Memory B cell (primary cell): ENCODE data around the gene NUP35.
"Not testable (repeated sequence)": the region's sequence is repeated elsewhere in the genome, so short reads cannot be mapped to it uniquely, and the experiment has no call there.

Experiments
- ATAC-seq: fragments of 150-1000 bp; cut with Tn5 transposase; 2 replicates; pipeline ENCODE4 v1.10.0; 2021; ENCODE audit warnings: low read depth, mild to moderate bottlenecking, moderate library complexity
- DNase-seq, 2 donors: peaks; one replicate each; pipeline ENCODE4 v3.0.0; 2022; ENCODE audit warnings: low spot score in 2 of 2
- H3K27ac Mint-ChIP-seq: one replicate; pipeline ENCODE4 v1.8.0; 2022; ENCODE audit warnings: mild to moderate bottlenecking, moderate library complexity, mixed read lengths
- H3K27me3 Mint-ChIP-seq: one replicate; pipeline ENCODE4 v1.8.0; 2022; ENCODE audit warnings: mixed read lengths
- H3K36me3 Mint-ChIP-seq: one replicate; pipeline ENCODE4 v1.8.0; 2022; ENCODE audit warnings: mild to moderate bottlenecking, mixed read lengths
- H3K4me1 Mint-ChIP-seq: one replicate; pipeline ENCODE4 v1.8.0; 2022; ENCODE audit warnings: mixed read lengths
- H3K4me3 Mint-ChIP-seq: one replicate; pipeline ENCODE4 v1.8.0; 2022; ENCODE audit warnings: mild to moderate bottlenecking, moderate library complexity, mixed read lengths
- H3K9me3 Mint-ChIP-seq: one replicate; pipeline ENCODE4 v1.8.0; 2022; ENCODE audit warnings: mixed read lengths

The NUP35 gene

DNA sequence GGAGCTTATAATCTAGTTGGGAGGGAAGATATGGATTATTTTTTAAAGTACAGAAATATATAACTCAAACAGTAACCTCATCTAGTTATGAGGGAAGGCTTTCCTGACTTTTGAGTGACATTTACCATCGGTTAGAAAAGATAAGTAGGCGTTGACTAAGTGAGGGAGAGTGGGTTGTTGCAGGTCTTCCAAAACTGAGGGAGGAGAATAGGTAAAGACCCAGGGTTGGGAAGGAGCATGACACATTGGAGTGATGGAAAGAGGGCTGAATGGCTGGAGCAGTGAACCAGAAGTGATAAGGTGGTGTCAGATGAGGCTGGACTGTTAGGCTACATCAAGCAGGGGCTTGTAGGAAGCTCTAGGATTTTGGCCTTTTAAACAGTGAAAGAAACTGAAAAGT lies 10.6 kb upstream of the NUP35 start:
- no peak overlapping the region for H3K4me3 Mint-ChIP-seq
- H3K4me1 Mint-ChIP-seq: no peaks in the 10 kb centered on the region
- ATAC-seq (no peak), DNase-seq (no peak)
- peaks cover 3% of the 10 kb centered on the region for H3K27me3 Mint-ChIP-seq
- H3K9me3 Mint-ChIP-seq: no peaks in the 10 kb centered on the region
- H3K27ac Mint-ChIP-seq: no peak overlapping the region
- peaks cover 1% of the 10 kb centered on the region for H3K36me3 Mint-ChIP-seq

DNA sequence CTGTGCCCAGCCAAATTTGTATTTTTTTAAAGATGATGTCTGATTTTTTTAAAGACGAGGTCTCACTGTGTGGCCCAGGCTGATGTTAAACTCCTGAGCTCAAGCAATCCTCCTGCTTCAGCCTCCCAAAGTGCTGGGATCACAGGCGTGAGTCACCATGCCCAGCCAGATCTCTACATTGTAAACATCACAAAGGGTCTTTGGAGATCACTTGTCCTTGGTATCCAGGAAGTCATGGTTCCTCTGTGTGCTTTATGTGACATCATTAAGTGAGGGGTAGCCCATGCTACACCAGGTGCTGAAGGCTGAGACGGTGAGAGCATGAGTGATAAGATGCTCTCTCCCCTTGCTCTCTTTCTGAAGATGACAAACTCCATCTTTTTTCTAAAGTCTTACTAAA lies 7.0 kb upstream of the NUP35 start:
- H3K27me3 Mint-ChIP-seq: peaks cover 8% of the 10 kb centered on the region
- H3K36me3 Mint-ChIP-seq: peaks cover 2% of the 10 kb centered on the region
- H3K27ac Mint-ChIP-seq: no peak overlapping the region
- no peak for DNase-seq
- no peak for ATAC-seq
- H3K4me1 Mint-ChIP-seq: no peaks in the 10 kb centered on the region
- H3K9me3 Mint-ChIP-seq: no peaks in the 10 kb centered on the region
- no peak overlapping the region for H3K4me3 Mint-ChIP-seq

DNA sequence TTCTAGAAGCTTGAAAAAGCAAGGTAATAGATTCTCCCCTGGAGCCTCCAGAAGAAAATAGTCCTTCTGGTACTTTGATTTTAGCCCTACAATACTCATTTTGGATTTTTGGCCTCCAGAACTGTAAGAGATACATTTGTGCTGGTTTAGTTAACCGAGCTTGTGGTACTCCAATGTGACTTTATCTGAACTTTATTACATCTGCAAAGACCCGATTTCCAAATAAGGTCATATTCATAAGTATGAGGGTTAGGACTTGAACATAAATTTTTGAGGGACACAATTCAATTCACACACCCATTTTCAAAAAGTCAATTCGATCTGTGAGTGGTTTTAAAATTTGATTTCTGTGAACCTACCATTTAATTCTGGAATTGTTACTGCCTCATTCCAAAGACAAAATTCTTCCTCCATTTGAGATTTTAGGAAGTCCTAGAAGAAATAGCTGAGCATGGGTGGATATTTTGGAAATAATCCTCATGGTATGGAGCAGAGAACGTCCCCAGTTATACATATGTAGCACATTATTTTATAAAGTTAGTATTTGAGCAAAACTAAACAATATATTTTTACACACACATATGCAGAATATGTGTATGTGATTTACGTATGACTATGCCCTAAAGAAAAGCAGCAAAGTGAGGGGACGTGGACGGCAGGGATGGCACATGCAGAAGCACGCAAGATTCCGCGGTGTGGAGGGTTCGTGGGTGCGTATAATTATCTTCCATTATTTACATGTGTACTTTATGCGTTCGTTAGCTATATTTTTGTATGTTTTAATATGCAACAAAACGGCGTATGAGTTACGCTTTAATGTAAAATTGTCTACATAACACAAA lies 905 bp upstream of the NUP35 start:
- Mint-ChIP-seq H3K36me3 (peaks cover 2% of the 10 kb centered on the region), H3K9me3 (no peaks in the 10 kb centered on the region), H3K4me3 (peak overlapping the region; percentile 95), H3K27ac (peak overlapping the region; percentile 94), H3K4me1 (peaks cover 15% of the 10 kb centered on the region), H3K27me3 (peaks cover 5% of the 10 kb centered on the region)
- DNase-seq: no peak
- no peak for ATAC-seq

DNA sequence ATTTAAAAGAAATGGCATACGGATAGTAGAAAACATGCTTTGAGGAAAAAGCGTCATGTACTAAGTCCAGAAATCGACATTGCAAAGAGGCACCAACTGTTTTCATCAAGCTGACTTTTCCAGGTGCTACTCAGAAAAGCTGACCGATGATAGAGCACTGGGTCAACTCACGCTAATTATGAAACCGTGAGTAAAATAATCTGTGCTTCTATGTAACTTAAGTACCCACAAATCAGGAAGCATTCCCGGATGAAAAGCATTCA lies 353 bp upstream of the NUP35 start:
- Mint-ChIP-seq H3K27me3 (peaks cover 5% of the 10 kb centered on the region), H3K36me3 (peaks cover 4% of the 10 kb centered on the region), H3K9me3 (no peaks in the 10 kb centered on the region), H3K4me1 (peaks cover 15% of the 10 kb centered on the region), H3K27ac (peak overlapping the region; percentile 94), H3K4me3 (peak overlapping the region; percentile 95)
- DNase-seq (no peak), ATAC-seq (peak; percentile 30)

DNA sequence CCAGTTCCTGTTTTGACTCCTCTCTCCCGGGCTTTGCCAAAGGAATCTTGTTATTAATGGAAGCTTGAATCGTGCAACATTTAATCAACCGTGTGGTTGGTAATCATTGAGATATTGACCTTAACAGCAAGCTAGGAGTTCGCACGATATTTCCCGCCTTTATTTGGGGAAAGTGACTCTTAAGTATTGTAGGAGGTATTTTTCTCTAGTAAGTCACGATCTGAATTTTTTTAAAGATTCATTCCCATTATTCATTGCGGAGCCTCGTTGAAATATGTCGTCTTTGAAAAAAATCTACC lies 663 bp downstream of the NUP35 start:
- ATAC-seq (no peak), DNase-seq (no peak)
- Mint-ChIP-seq H3K36me3 (peaks cover 4% of the 10 kb centered on the region), H3K9me3 (no peaks in the 10 kb centered on the region), H3K27me3 (peaks cover 2% of the 10 kb centered on the region), H3K4me3 (peak overlapping the region; percentile 95), H3K27ac (peak overlapping the region; percentile 94), H3K4me1 (peaks cover 15% of the 10 kb centered on the region)

DNA sequence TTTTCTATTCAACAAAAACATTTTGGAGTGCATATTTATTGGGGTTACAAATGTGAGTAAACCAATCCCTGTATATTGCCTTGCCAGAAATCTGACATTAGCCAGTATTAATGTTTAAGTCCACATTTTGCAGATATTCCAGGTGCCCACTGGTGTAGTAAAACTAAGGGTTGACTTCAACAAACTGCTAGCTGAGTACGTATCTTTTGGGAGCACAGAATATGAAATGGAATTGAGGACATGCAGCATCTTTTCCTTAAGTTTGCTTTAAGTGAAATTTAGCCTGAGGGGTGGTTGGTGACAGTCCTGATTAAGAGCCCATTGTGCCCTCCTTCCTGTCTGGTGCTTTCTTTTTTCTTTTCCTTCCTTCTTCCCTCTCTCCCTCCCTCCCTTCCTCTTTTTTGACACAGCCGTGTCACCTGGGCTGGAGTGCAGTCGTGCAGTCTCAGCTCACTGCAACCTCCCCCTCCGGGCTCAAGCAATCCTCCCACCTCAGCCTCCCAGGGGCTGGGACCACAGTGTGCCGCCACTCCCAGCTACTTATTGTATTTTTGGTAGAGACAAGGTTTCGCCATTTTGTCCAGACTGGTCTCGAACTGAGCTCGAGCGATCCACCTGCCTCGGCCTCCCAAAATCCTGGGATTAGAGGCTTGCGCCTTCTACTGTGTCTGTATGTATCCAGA lies 1.6 kb downstream of the NUP35 start:
- Mint-ChIP-seq H3K9me3 (no peaks in the 10 kb centered on the region), H3K27me3 (no peaks in the 10 kb centered on the region), H3K27ac (no peak overlapping the region), H3K36me3 (peaks cover 4% of the 10 kb centered on the region), H3K4me3 (peak overlapping the region; percentile 95), H3K4me1 (peaks cover 15% of the 10 kb centered on the region)
- ATAC-seq (no peak), DNase-seq (no peak)

DNA sequence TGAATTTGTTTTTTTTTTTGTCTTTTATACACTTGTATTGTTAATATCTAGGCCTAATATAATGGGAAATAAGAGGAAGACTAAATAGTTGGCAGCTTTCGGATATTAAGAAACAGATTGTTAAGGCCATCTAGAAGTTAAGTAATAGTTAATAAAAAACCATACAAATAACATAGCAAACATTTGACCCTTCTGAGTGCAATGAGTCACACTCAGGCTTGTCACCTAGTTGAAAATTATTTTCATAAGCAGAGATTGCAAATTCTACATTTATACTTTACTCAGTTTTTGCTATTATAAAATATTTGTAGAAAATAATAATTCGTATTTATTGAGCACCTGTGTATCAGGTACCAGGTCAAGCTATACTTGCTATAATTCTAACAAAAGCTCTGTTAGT lies 2.4 kb downstream of the NUP35 start:
- Mint-ChIP-seq H3K4me3 (no peak overlapping the region), H3K36me3 (peaks cover 7% of the 10 kb centered on the region), H3K27ac (no peak overlapping the region), H3K9me3 (no peaks in the 10 kb centered on the region), H3K4me1 (peaks cover 15% of the 10 kb centered on the region), H3K27me3 (no peaks in the 10 kb centered on the region)
- DNase-seq: no peak
- no peak for ATAC-seq

DNA sequence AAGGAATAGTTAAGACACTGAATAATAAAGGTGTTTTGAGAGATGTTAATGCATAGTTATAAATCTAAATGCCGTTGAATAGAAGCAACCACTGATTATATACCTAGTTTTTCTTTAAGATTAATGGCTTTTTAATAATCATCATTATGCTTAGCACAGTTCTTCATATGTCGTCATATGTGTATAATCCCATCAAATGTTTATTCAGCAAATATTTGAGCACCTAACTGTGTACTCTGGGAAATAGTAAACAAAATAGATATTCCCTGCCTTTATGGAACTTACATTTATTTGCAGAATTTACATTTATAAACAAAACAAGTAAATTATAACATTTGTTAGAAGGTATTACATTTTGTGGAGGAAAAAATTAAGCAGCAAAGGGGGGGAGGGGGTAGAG lies 9.8 kb downstream of the NUP35 start:
- no peak overlapping the region for H3K4me3 Mint-ChIP-seq
- H3K4me1 Mint-ChIP-seq: peaks cover 3% of the 10 kb centered on the region
- no peaks in the 10 kb centered on the region for H3K27me3 Mint-ChIP-seq
- no peak overlapping the region for H3K27ac Mint-ChIP-seq
- no peak for ATAC-seq
- no peak for DNase-seq
- H3K36me3 Mint-ChIP-seq: peaks cover 25% of the 10 kb centered on the region
- no peaks in the 10 kb centered on the region for H3K9me3 Mint-ChIP-seq

DNA sequence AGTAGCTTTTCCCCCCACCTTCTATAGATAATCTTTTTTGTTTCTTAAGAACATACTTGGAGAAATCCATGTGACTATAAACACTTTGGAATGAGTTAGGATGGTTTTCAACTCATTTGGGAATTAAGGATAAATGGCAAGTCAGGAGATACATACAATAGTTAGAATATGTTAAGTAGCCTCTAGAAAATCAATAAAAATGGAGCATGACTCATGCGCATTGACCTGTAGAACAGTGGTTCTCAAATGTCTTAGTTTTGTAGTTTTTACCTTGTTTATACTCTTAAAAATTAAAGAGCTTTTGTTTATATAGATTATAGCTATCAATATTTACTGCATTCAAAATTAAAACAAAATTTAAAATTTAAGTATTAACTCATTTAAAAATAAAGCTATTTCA lies 24.7 kb downstream of the NUP35 start:
- Mint-ChIP-seq H3K4me3 (no peak overlapping the region), H3K27me3 (no peaks in the 10 kb centered on the region), H3K9me3 (peaks cover 4% of the 10 kb centered on the region), H3K36me3 (peaks cover 43% of the 10 kb centered on the region), H3K4me1 (no peaks in the 10 kb centered on the region), H3K27ac (no peak overlapping the region)
- DNase-seq (no peak), ATAC-seq (no peak)

DNA sequence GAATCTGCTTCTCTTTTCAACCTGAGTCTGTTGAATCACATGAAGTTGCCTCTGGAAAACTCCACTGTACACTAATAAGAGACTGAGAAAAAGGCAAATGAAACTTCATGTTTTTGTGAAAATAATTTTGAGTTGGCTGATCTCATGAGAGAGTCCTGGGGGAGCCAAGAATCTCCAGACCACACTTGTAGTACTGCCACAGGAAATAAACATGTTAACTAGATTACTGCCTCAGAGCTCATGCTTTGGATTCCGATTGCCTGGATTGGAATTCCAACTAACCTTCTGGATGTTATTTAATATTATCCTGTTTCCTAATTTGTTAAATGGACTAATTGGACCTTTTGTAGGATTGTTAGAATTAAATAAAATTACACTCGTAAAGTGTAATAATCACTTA lies 25.2 kb downstream of the NUP35 start:
- ATAC-seq (no peak), DNase-seq (no peak)
- Mint-ChIP-seq H3K4me1 (peaks cover 3% of the 10 kb centered on the region), H3K4me3 (no peak overlapping the region), H3K36me3 (peaks cover 42% of the 10 kb centered on the region), H3K27ac (no peak overlapping the region), H3K27me3 (no peaks in the 10 kb centered on the region), H3K9me3 (peaks cover 3% of the 10 kb centered on the region)

DNA sequence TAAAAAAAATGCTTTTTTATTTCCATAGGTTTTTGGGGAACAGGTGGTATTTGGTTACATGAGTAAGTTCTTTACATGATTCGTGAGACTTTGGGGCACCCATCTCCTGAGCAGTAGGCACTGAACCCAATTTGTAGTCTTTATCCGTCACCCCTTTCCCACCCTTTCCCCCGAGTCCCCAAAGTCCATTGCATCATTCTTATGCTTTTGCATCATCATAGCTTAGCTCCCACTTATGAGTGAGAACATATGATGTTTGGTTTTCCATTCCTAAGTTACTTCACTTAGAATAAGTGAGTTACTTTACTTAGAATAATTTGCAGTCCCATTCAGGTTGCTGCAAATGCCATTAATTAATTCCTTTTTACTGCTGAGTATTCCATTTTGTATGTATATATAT lies 28.0 kb downstream of the NUP35 start:
- H3K9me3 Mint-ChIP-seq, DNase-seq, H3K27me3 Mint-ChIP-seq, ATAC-seq, H3K27ac Mint-ChIP-seq, H3K4me1 Mint-ChIP-seq, H3K4me3 Mint-ChIP-seq: not testable (repeated sequence)
- peaks cover 39% of the 10 kb centered on the region for H3K36me3 Mint-ChIP-seq

DNA sequence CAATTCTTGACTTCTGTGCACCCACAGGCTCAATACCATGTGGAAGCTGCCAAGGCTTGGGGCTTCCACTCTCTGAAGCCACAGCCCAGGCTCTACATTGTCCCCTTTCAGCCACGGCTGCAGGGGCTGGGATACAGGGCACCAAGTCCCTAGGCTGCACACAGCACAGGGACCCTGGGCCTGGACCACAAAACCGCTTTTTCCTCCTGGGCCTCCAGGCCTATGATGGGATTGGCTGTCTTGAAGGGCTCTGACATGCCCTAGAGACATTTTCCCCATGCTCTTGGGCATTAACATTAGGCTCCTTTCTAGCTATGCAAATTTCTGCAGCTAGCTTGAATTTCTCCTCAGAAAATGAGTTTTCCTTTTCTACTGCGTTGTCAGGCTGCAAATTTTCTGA lies 29.7 kb downstream of the NUP35 start:
- Mint-ChIP-seq H3K36me3 (peaks cover 40% of the 10 kb centered on the region), H3K27ac (no peak overlapping the region)

DNA sequence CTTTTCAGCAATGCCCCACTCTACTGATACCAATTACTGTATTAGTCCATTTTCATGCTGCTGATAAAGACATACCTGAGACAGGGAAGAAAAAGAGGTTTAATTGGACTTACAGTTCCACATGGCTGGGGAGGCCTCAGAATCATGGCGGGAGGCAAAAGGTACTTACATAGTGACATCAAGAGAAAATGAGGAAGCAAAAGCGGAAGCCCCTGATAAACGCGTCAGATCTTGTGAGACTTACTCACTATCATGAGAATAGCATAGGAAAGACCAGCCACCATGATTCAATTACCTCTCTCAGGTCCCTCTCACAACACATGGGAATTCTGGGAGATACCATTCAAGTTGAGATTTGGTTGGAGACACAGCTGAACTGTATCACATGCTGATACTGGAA lies 30.5 kb downstream of the NUP35 start:
- H3K9me3 Mint-ChIP-seq, ATAC-seq, H3K27me3 Mint-ChIP-seq, DNase-seq, H3K4me3 Mint-ChIP-seq, H3K4me1 Mint-ChIP-seq: not testable (repeated sequence)
- H3K36me3 Mint-ChIP-seq: peaks cover 40% of the 10 kb centered on the region
- peak overlapping the region; percentile 48 for H3K27ac Mint-ChIP-seq

More for the DNA sequence above, 29.7 kb downstream of the NUP35 start:
- H3K4me3 Mint-ChIP-seq: no peak overlapping the region
- DNase-seq (no peak), ATAC-seq (no peak)
- no peaks in the 10 kb centered on the region for H3K27me3 Mint-ChIP-seq
- H3K4me1 Mint-ChIP-seq: peaks cover 6% of the 10 kb centered on the region
- peaks cover 5% of the 10 kb centered on the region for H3K9me3 Mint-ChIP-seq

DNA sequence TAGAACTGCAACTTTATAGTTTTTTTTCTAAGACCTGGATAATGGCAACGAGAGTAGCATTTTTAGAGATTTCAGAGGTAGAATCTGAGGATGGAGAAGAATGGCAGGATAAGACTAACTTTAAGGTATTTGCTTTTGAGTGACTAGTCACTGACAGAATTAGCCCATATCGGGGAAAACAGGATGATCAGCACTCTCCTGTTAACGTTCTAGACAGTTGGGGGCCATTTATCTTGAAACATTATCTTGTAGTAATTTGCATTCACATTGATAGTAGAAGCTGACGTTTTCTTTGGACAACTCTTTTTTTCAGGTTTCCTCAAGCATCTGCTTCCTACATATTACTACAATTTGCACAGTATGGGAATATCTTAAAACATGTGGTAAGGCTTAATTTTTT lies 32.9 kb downstream of the NUP35 start:
- H3K27ac Mint-ChIP-seq: no peak overlapping the region
- peaks cover 34% of the 10 kb centered on the region for H3K36me3 Mint-ChIP-seq
- ATAC-seq (no peak), DNase-seq (no peak)
- H3K4me3 Mint-ChIP-seq: no peak overlapping the region
- H3K4me1 Mint-ChIP-seq: peaks cover 6% of the 10 kb centered on the region
- H3K9me3 Mint-ChIP-seq: peaks cover 5% of the 10 kb centered on the region
- no peaks in the 10 kb centered on the region for H3K27me3 Mint-ChIP-seq

DNA sequence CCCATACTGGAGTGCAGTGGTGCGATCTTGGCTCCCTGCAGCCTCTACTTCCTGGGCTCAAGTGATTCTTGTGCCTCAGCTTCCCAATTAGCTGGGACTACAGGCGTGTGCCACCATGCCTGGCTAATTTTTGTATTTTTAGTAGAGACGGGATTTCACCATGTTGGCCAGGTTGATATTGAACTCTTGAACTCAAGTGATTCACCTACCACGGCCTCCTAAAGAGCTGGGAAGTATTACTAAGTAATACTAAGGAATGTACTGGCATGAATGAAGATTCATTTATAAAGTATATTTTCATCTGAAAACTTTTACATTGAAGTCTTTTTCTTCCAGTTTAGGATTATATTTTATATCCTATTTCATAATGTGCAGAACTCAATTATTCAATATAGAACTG lies 38.1 kb downstream of the NUP35 start:
- no peak for ATAC-seq
- peaks cover 38% of the 10 kb centered on the region for H3K36me3 Mint-ChIP-seq
- H3K4me1 Mint-ChIP-seq: no peaks in the 10 kb centered on the region
- no peak overlapping the region for H3K4me3 Mint-ChIP-seq
- H3K27me3 Mint-ChIP-seq: no peaks in the 10 kb centered on the region
- no peak overlapping the region for H3K27ac Mint-ChIP-seq
- DNase-seq: no peak
- H3K9me3 Mint-ChIP-seq: peaks cover 1% of the 10 kb centered on the region
